Coronary artery (tissue), 2 donors: Measurements from ENCODE around the gene SORCS1.

Experiments used
- DNase-seq: peaks from one replicate; pipeline ENCODE4 v3.0.0-alpha.2; 2017; ENCODE audit warnings: low spot score
- H3K27ac ChIP-seq, 2 donors: fragments of 200-600 bp; sonication (generic); one replicate each; pipeline ENCODE4 v1.5.1; 2016 to 2019
- H3K4me3 ChIP-seq: fragments of 200-600 bp; sonication (generic); 2 replicates; pipeline ENCODE4 v1.5.1; 2016; ENCODE audit warnings: mild to moderate bottlenecking, moderate library complexity
- CTCF ChIP-seq: fragments of 200-600 bp; sonication (generic); IDR thresholded peaks from one replicate; pipeline ENCODE4 v1.5.1; 2019; ENCODE audit warnings: antibody characterized with exemption

Gene SORCS1

GRCh38 chr10:106996510-106996909 lies 168.0 kb downstream of the SORCS1 start:
- Histone ChIP-seq H3K27ac (no peak overlapping the region), H3K4me3 (no peak overlapping the region)
- TF ChIP-seq CTCF = no peak
- no peak for DNase-seq

GRCh38 chr10:106992055-106992454 lies 172.5 kb downstream of the SORCS1 start:
- Histone ChIP-seq H3K27ac (no peak overlapping the region), H3K4me3 (no peak overlapping the region)
- TF ChIP-seq CTCF = no peak
- no peak for DNase-seq

- TF ChIP-seq CTCF = no peak
- no peak overlapping the region for H3K4me3 ChIP-seq
- DNase-seq = no peak
- no peak overlapping the region for H3K27ac ChIP-seq
Measured at GRCh38 chr10:106991091-106991490, 173.4 kb downstream of the SORCS1 start.

- no peak for DNase-seq
- Histone ChIP-seq H3K27ac (no peak overlapping the region), H3K4me3 (no peak overlapping the region)
- no peak for TF ChIP-seq CTCF
Measured at GRCh38 chr10:106987362-106987761, 177.1 kb downstream of the SORCS1 start.

- Histone ChIP-seq H3K4me3 (no peak overlapping the region), H3K27ac (no peak overlapping the region)
- no peak for DNase-seq
- no peak for TF ChIP-seq CTCF
Measured at GRCh38 chr10:106982268-106982667, 182.2 kb downstream of the SORCS1 start.

- Histone ChIP-seq H3K4me3 (no peak overlapping the region), H3K27ac (no peak overlapping the region)
- DNase-seq = no peak
- TF ChIP-seq CTCF = no peak
Measured at GRCh38 chr10:106981452-106982075, 182.9 kb downstream of the SORCS1 start.
